ENCODE results near the gene LGR5. TPM values are rescaled to one million over a fixed set of nuclear protein-coding genes. Genes with fewer than 3 reads are reported as not detected.
A peak's percentile ranks its signal among the peaks of the same experiment; 100 is the strongest.

LGR5 gene
- total RNA-seq, 4 donors from 2014 or later: 8.7 to 40.1 (median 24.3) TPM

- Histone ChIP-seq H3K36me3 (no peaks in the 10 kb centered on the region), H3K4me1 (peaks cover 4 to 5% of the 10 kb centered on the region in 2 donors), H3K4me3 (no peak overlapping the region), H3K27me3 (no peaks in the 10 kb centered on the region), H3K9me3 (no peaks in the 10 kb centered on the region), H3K27ac (no peak overlapping the region)
- TF ChIP-seq POLR2A (IDR thresholded peaks at IDR 0.05): no peak
- TF ChIP-seq, protein P1, sequence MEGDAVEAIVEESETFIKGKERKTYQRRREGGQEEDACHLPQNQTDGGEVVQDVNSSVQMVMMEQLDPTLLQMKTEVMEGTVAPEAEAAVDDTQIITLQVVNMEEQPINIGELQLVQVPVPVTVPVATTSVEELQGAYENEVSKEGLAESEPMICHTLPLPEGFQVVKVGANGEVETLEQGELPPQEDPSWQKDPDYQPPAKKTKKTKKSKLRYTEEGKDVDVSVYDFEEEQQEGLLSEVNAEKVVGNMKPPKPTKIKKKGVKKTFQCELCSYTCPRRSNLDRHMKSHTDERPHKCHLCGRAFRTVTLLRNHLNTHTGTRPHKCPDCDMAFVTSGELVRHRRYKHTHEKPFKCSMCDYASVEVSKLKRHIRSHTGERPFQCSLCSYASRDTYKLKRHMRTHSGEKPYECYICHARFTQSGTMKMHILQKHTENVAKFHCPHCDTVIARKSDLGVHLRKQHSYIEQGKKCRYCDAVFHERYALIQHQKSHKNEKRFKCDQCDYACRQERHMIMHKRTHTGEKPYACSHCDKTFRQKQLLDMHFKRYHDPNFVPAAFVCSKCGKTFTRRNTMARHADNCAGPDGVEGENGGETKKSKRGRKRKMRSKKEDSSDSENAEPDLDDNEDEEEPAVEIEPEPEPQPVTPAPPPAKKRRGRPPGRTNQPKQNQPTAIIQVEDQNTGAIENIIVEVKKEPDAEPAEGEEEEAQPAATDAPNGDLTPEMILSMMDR (IDR thresholded peaks at IDR 0.05 in 4 of 5, conservative IDR thresholded peaks at IDR 0.05 in 1 of 5): no peak
- intact Hi-C loops (cut with DNase I; ENCODE audit: low total_unique reads) (no loop called here), in situ Hi-C loops (cut with MboI; ENCODE audit: low sequenced_read_pairs in 4 of 4) (loop anchor here (10.0 to 25.0 kb wide), 5 partner anchors 223 to 333 kb away; no protein-coding TSS in a partner anchor)
- DNase-seq (no peak), ATAC-seq (no peak)
Observed at GRCh38 chr12:71411635-71412034, 28.0 kb upstream of the LGR5 start.

DNA sequence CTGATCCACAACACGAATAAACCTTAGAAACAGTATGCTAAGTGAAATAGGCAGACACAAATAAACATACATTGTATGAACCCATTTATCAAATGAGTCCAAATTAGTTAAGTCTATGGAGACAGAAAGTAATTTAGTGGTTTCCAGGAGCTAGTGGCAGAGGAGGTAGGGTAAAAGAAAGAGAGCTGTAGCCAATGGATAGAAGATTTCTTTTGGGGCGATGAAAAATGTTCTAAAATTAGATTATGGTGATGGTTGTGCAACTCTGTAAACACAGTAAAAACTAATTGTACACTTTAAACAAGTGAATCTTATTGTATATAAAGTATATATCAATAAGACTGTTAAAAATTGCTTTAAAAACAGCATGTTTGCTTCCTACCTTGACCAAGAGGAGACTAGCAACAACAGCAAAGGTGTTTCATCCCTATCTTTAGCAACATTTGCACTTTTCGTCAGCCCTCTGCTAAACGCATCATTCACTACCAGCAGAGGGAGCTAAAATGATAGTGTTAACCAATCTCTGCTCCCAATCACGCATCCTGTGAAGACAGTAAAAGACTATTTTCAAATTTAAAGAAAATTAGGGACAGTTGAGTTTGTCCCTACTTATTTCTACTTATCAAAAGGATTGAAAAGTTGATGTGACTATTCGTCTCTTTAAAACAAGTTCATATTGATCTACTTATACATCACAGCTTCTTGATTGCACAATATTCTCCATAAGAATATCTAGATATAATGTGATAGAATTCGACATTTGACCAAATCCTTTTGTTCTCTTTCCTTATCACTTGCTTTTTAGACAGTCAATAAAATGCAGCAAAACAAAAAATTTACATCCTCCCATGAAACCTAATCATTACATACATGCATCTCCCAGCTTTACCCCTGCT lies 24.0 kb upstream of the LGR5 start:
- H3K27me3 ChIP-seq: no peaks in the 10 kb centered on the region
- ATAC-seq (peak; percentile 97 to 98), DNase-seq (peak in 1 of 2 donors; percentile 23)
- no peak for TF ChIP-seq POLR2A (IDR thresholded peaks at IDR 0.05)
- TF ChIP-seq, protein P1 (IDR thresholded peaks at IDR 0.05 in 4 of 5, conservative IDR thresholded peaks at IDR 0.05 in 1 of 5): peak; percentile 61 to 76 (median 63)
- no peak overlapping the region for H3K4me3 ChIP-seq
- in situ Hi-C loops (cut with MboI; ENCODE audit: low sequenced_read_pairs in 4 of 4): loop anchor here (5.0 to 25.0 kb wide), 6 partner anchors 137 to 329 kb away; no protein-coding TSS in a partner anchor
- H3K9me3 ChIP-seq: no peaks in the 10 kb centered on the region
- no peak overlapping the region for H3K27ac ChIP-seq
- H3K4me1 ChIP-seq: peaks cover 4 to 5% of the 10 kb centered on the region in 2 donors
- no peaks in the 10 kb centered on the region for H3K36me3 ChIP-seq
- intact Hi-C loops (cut with DNase I; ENCODE audit: low total_unique reads): loop anchor here (1.0 to 5.0 kb wide), 4 partner anchors 25 to 332 kb away; no protein-coding TSS in a partner anchor

DNA sequence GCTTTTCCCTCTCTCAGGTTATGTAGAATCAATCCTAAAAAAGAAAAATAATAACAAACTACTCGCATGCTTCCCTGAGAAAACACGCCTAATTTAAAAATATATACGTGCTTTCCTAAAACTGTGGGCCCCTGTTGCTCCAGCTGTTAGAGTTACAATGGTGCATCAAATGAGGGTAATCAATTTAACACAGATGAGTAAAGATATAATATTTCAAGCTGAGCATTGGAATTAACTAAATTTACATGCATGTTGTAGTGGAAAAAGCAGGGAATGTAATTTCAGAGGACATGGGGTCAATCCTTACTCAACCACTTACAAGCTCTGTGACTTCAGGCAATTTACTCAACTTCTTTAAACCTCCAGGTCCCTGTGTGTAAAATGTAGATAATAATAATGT lies 22.4 kb upstream of the LGR5 start:
- Histone ChIP-seq H3K4me1 (peaks cover 4 to 5% of the 10 kb centered on the region in 2 donors), H3K9me3 (no peaks in the 10 kb centered on the region), H3K27me3 (no peaks in the 10 kb centered on the region), H3K36me3 (no peaks in the 10 kb centered on the region), H3K27ac (no peak overlapping the region), H3K4me3 (no peak overlapping the region)
- ATAC-seq (no peak), DNase-seq (no peak)
- intact Hi-C loops (cut with DNase I; ENCODE audit: low total_unique reads): loop anchor here (5.0 kb wide), 2 partner anchors 135 to 220 kb away; no protein-coding TSS in a partner anchor
- in situ Hi-C loops (cut with MboI; ENCODE audit: low sequenced_read_pairs in 4 of 4): loop anchor here (5.0 to 25.0 kb wide), 6 partner anchors 135 to 328 kb away; no protein-coding TSS in a partner anchor
- TF ChIP-seq, protein P1 (IDR thresholded peaks at IDR 0.05 in 4 of 5, conservative IDR thresholded peaks at IDR 0.05 in 1 of 5): no peak
- TF ChIP-seq POLR2A (IDR thresholded peaks at IDR 0.05): no peak

GRCh38 chr12:71420775-71421406 lies 18.7 kb upstream of the LGR5 start:
- Histone ChIP-seq H3K27ac (no peak overlapping the region), H3K36me3 (no peaks in the 10 kb centered on the region), H3K27me3 (no peaks in the 10 kb centered on the region), H3K4me3 (no peak overlapping the region), H3K4me1 (no peaks in the 10 kb centered on the region), H3K9me3 (no peaks in the 10 kb centered on the region)
- intact Hi-C loops (cut with DNase I; ENCODE audit: low total_unique reads): no loop called here
- TF ChIP-seq POLR2A (IDR thresholded peaks at IDR 0.05): no peak
- TF ChIP-seq, protein P1 (IDR thresholded peaks at IDR 0.05 in 4 of 5, conservative IDR thresholded peaks at IDR 0.05 in 1 of 5): no peak
- in situ Hi-C loops (cut with MboI; ENCODE audit: low sequenced_read_pairs in 4 of 4): loop anchor here in 2 of 4 donors (25.0 kb wide), 2 partner anchors 216 to 316 kb away; no protein-coding TSS in a partner anchor
- DNase-seq (no peak), ATAC-seq (no peak)
